ENCODE results near the gene THBS3.
A peak's percentile ranks its signal among the peaks of the same experiment; 100 is the strongest.

The THBS3 gene

DNA sequence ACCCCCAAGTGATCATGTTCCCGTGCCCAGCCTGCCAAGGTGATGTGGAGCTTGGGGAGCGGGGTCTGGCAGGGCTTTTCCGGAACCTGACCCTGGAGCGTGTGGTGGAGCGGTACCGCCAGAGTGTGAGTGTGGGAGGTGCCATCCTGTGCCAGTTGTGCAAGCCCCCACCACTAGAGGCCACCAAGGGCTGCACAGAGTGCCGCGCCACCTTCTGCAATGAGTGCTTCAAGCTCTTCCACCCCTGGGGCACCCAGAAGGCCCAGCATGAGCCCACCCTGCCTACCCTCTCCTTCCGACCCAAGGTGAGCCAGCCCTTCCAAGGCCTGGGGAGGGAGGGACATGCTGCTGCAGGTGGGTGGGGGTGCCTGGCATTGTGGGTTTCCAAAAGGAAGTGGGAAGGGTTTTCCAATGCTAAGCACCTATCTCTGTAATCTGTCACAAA, 31.7 kb downstream of the THBS3 start:
- H3K36me3 ChIP-seq (ENCODE audit: control insufficient read depth in 5 of 5, insufficient read depth in 5 of 5, low read length in 5 of 5), result peaks cover 0 to 2% (median 0%) of the 10 kb centered on the region in 5 donors
- H3K9me3 ChIP-seq (ENCODE audit: control insufficient read depth in 5 of 5, low read length in 5 of 5), result no peaks in the 10 kb centered on the region
- peaks cover 7 to 18% (median 15%) of the 10 kb centered on the region in 5 donors for H3K27me3 ChIP-seq (ENCODE audit: control insufficient read depth in 5 of 5, insufficient read depth in 4 of 5, low read length in 5 of 5)
- no peak overlapping the region for H3K9ac ChIP-seq (ENCODE audit: low read length in 5 of 5)
- no peak overlapping the region for H3K27ac ChIP-seq (ENCODE audit: low read depth, low read length)
- H3K4me3 ChIP-seq (ENCODE audit: low read depth in 1 of 5, low read length in 5 of 5), result no peak overlapping the region
- H3K4me1 ChIP-seq (ENCODE audit: control insufficient read depth in 5 of 5, insufficient read depth in 5 of 5, low read length in 5 of 5), result peaks cover 0 to 29% (median 19%) of the 10 kb centered on the region in 5 donors

DNA sequence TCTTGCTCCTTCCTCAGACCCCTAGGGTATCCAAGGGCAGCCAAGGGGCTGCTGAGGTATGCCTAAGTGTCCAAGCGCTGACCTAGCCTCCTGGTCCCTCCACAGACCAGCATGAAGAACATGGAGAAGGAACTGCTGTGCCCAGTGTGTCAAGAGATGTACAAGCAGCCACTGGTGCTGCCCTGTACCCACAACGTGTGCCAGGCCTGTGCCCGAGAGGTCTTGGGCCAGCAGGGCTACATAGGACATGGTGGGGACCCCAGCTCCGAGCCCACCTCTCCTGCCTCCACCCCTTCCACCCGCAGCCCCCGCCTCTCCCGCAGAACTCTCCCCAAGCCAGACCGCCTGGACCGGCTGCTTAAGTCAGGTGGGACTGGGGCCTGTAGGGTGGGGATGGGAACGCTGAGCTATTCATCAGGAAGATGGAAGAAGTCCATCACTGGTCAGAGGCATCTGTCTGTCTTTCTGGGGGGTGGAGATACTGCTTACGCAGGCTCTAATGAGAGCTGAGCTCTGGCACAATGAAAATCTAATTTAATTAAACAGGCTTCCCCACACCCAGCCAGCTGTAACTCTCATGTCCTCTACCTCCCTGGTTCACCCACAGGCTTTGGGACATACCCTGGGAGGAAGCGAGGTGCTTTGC, 32.3 kb downstream of the THBS3 start:
- Histone ChIP-seq H3K4me3 (ENCODE audit: low read depth in 1 of 5, low read length in 5 of 5) (no peak overlapping the region), H3K27me3 (ENCODE audit: control insufficient read depth in 5 of 5, insufficient read depth in 4 of 5, low read length in 5 of 5) (peaks cover 7 to 18% (median 15%) of the 10 kb centered on the region in 5 donors), H3K4me1 (ENCODE audit: control insufficient read depth in 5 of 5, insufficient read depth in 5 of 5, low read length in 5 of 5) (peaks cover 0 to 29% (median 19%) of the 10 kb centered on the region in 5 donors), H3K27ac (ENCODE audit: low read depth, low read length) (no peak overlapping the region), H3K9ac (ENCODE audit: low read length in 5 of 5) (no peak overlapping the region), H3K9me3 (ENCODE audit: control insufficient read depth in 5 of 5, low read length in 5 of 5) (no peaks in the 10 kb centered on the region), H3K36me3 (ENCODE audit: control insufficient read depth in 5 of 5, insufficient read depth in 5 of 5, low read length in 5 of 5) (peaks cover 0 to 4% (median 1%) of the 10 kb centered on the region in 5 donors)

DNA sequence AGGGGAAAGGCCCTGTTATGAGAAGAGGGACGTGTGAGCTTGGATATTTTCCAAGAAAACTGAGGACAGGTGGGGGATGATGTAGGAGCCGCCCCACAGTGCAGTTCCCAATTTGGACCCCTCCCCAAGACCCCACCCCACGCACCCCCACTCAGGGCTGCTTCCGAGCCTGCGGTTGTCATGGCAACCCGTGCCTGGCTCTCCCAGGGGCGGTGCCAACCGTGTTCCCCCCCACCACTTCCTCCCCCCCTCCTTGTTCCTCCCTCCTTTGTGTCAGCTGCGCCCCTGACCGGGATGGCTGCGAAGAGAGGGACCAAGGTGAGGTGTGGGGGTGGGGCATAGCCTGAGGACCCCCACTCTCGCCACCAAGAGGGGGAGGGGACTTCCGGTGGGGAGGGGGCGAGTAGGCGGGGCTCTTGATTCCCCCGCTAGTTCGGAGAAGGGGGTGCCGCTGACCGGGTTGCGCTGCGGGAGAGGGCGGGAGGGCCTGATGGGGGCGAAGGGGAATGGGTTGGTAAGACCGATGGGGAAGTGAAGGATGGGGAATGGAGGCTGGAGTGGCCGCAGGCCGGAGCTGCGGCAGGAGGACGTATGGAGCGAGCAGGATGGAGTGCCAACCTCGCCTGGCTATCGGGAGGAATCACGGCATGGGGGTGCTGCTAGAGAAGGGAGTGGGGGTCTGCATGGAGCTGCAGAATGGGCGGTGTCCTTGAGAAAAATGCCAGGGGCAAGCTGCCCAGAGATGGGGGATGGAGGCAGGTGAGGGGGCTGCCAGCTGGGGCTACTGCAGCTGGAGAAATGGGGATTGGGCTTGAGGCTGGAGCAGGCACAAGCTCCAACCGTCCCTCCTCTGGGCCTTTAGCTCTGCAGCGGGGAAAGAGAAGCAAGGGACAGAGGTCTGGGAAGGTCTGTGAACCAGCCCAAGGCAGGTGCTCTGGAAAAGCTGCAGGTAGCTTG, 33.1 kb downstream of the THBS3 start:
- Histone ChIP-seq H3K9ac (ENCODE audit: low read length in 5 of 5) (no peak overlapping the region), H3K27ac (ENCODE audit: low read depth, low read length) (no peak overlapping the region), H3K4me1 (ENCODE audit: control insufficient read depth in 5 of 5, insufficient read depth in 5 of 5, low read length in 5 of 5) (peaks cover 0 to 29% (median 19%) of the 10 kb centered on the region in 5 donors), H3K36me3 (ENCODE audit: control insufficient read depth in 5 of 5, insufficient read depth in 5 of 5, low read length in 5 of 5) (peaks cover 0 to 10% (median 5%) of the 10 kb centered on the region in 5 donors), H3K9me3 (ENCODE audit: control insufficient read depth in 5 of 5, low read length in 5 of 5) (no peaks in the 10 kb centered on the region), H3K27me3 (ENCODE audit: control insufficient read depth in 5 of 5, insufficient read depth in 4 of 5, low read length in 5 of 5) (peaks cover 7 to 18% (median 15%) of the 10 kb centered on the region in 5 donors), H3K4me3 (ENCODE audit: low read depth in 1 of 5, low read length in 5 of 5) (no peak overlapping the region)

DNA sequence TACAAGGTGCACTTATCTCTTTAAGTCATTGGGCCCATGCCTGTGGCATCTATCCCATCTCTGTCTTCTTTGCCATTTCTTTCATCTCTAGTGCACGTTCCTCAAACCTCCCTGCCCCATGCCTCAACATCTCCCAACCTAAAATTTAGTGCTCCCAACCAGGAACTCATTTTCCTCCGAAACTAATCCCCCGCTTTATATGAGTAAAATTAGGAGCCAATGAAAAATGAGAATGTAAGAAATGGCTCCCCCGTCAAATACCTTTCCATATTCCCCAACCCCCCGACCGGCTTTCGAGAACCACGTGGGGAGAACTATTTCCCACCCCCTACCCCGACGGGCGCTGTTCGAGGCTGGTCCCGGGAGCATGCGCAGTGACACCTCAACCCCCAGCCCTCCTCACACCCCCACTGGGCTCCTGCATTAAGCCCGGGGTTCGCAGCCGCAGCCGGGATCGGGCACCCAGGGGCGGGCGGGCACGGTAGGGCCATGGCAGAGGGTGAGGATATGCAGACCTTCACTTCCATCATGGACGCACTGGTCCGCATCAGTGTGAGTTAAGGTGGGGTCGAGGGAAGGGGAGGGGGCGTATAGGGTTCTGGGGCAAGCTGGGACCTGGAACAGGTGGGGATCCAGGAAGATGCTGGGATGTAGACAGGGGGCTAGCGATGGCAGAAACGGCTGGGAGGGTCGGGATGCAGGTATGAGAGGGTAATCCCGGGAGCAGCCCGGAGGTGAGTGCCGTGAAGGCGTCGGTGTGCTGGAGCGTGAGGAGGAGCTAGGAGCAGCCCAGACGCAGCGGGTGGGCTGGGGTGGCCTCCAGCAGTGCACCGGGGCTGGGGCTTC, 34.0 kb downstream of the THBS3 start, which contains the start of gene TRIM46:
TSS of gene TRIM46 (plus strand) at position 372 of the 846 bp plus-strand sequence. CDS start at position 490, 118 bp downstream.
- Histone ChIP-seq H3K4me3 (ENCODE audit: low read depth in 1 of 5, low read length in 5 of 5) (peak within 1 kb of the TSS; percentile 74 to 91 (median 89)), H3K36me3 (ENCODE audit: control insufficient read depth in 5 of 5, insufficient read depth in 5 of 5, low read length in 5 of 5) (peaks cover 3 to 19% (median 14%) of the 10 kb centered on the region in 5 donors), H3K27me3 (ENCODE audit: control insufficient read depth in 5 of 5, insufficient read depth in 4 of 5, low read length in 5 of 5) (peaks cover 7 to 18% (median 15%) of the 10 kb centered on the region in 5 donors), H3K9me3 (ENCODE audit: control insufficient read depth in 5 of 5, low read length in 5 of 5) (no peaks in the 10 kb centered on the region), H3K4me1 (ENCODE audit: control insufficient read depth in 5 of 5, insufficient read depth in 5 of 5, low read length in 5 of 5) (peaks cover 0 to 29% (median 19%) of the 10 kb centered on the region in 5 donors), H3K9ac (ENCODE audit: low read length in 5 of 5) (peak within 1 kb of the TSS; percentile 48 to 95 (median 89)), H3K27ac (ENCODE audit: low read depth, low read length) (peak within 1 kb of the TSS; percentile 93)

DNA sequence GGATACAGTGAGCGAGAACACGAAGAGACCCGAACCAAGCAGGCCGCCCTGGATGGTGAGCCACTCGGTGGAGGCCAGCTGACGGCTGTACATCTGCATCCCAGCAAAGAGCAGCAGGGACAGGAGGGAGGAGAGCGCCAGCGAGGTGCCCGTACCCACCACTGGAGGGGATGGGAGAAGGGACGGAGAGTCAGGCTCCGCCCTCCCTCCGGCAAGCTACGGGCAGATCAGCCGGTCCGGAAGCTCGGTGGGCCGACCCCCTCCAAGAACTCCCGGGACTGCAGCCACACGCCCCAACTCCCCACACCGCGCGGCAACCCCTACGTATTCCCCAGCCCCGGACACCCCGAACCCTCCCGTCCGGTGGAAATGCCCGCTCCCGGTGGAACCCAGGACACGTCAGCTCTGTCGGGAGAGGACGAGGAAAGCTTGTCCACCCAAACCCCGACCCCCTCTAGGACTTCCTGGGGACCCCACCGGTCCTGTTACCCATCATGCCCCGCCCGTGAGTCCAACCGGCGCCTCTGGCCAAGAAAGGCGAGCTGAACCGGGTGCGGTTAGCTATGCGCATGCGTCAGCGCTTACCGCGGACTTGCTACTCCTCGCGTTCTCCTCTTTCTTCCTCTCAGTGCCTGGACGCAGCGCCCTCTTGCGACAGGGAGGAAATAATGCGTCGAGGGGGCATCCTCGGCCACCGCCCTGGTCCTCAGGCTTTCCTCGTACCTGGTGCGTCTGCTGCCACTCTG, 34.8 kb downstream of the THBS3 start, which contains the start of gene KRTCAP2:
TSS of gene KRTCAP2 (minus strand) at position 573 of the 746 bp plus-strand sequence. CDS start at position 493, 80 bp downstream.
- Histone ChIP-seq H3K36me3 (ENCODE audit: control insufficient read depth in 5 of 5, insufficient read depth in 5 of 5, low read length in 5 of 5) (peaks cover 3 to 21% (median 16%) of the 10 kb centered on the region in 5 donors), H3K4me1 (ENCODE audit: control insufficient read depth in 5 of 5, insufficient read depth in 5 of 5, low read length in 5 of 5) (peaks cover 0 to 30% (median 20%) of the 10 kb centered on the region in 5 donors), H3K27me3 (ENCODE audit: control insufficient read depth in 5 of 5, insufficient read depth in 4 of 5, low read length in 5 of 5) (peaks cover 7 to 18% (median 15%) of the 10 kb centered on the region in 5 donors), H3K27ac (ENCODE audit: low read depth, low read length) (peak within 1 kb of the TSS; percentile 93), H3K4me3 (ENCODE audit: low read depth in 1 of 5, low read length in 5 of 5) (peak within 1 kb of the TSS; percentile 74 to 91 (median 89)), H3K9ac (ENCODE audit: low read length in 5 of 5) (peak within 1 kb of the TSS; percentile 48 to 95 (median 89)), H3K9me3 (ENCODE audit: control insufficient read depth in 5 of 5, low read length in 5 of 5) (no peaks in the 10 kb centered on the region)

DNA sequence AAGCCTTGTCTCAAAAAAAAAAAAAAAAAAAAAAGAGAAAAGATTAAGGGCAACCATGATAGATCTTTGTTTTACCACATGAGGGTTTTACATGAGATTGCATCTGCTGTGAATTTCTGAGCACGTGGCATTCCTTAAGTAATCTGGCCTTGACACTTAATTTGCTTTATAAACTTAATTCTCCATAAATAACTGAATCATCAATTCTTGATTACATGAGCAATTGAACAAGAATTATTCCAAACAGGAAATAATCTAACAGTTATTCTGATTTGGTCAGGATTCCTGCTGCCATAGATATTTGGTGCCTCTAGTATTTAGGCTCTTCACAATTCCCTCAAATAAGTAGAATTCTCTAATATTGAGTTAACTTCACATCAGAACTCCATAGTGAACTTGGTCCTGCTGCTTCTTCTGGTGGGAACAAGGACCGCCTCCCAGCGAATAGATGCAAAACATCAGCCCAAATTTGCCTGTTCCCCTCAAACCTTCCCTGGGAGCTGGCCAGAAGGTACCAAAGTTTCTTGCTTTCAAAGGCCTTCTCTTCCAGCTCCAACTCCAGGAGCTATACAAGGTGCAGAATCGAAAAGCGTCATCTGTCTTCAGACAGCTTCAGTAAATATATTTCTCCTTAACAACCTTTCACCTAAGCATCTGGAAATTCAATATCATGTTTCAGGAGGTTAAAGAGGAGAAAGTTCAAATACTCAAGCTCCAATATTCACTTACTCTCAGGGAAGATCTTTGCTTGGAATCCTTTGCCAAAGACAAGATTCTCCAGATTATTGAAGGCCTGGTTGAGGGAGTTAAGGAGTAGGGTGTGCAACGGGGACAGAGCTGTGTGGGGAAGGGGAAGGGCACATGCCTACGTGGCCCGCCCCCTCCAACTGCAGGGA, 35.6 kb downstream of the THBS3 start:
- Histone ChIP-seq H3K9me3 (ENCODE audit: control insufficient read depth in 5 of 5, low read length in 5 of 5) (no peaks in the 10 kb centered on the region), H3K36me3 (ENCODE audit: control insufficient read depth in 5 of 5, insufficient read depth in 5 of 5, low read length in 5 of 5) (peaks cover 3 to 21% (median 16%) of the 10 kb centered on the region in 5 donors), H3K4me3 (ENCODE audit: low read depth in 1 of 5, low read length in 5 of 5) (peak overlapping the region; percentile 74 to 91 (median 89)), H3K27ac (ENCODE audit: low read depth, low read length) (peak overlapping the region; percentile 93), H3K9ac (ENCODE audit: low read length in 5 of 5) (peak overlapping the region; percentile 48 to 95 (median 89)), H3K4me1 (ENCODE audit: control insufficient read depth in 5 of 5, insufficient read depth in 5 of 5, low read length in 5 of 5) (peaks cover 0 to 36% (median 27%) of the 10 kb centered on the region in 5 donors), H3K27me3 (ENCODE audit: control insufficient read depth in 5 of 5, insufficient read depth in 4 of 5, low read length in 5 of 5) (peaks cover 7 to 19% (median 17%) of the 10 kb centered on the region in 5 donors)

DNA sequence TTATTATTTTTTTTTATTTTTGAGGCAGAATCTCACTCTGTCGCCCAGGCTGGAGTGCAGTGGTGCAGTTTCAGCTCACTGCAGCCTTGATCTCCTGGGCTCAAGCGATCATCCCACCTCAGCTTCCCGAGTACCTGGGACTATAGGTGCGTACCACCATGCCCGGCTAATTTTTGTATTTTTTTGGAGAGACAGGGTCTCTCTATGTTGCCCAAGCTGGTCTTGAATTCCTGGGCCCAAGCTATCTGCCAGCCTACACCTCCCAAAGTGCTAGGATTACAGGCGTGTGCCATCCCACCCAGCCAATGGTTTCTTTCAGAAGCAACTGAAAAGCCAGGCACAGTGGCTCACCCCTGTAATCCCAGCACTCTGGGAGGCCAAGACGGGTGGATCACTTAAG, 36.9 kb downstream of the THBS3 start:
- Histone ChIP-seq H3K27me3 (ENCODE audit: control insufficient read depth in 5 of 5, insufficient read depth in 4 of 5, low read length in 5 of 5) (peaks cover 7 to 24% (median 21%) of the 10 kb centered on the region in 5 donors), H3K4me1 (ENCODE audit: control insufficient read depth in 5 of 5, insufficient read depth in 5 of 5, low read length in 5 of 5) (peaks cover 4 to 41% (median 34%) of the 10 kb centered on the region in 5 donors), H3K36me3 (ENCODE audit: control insufficient read depth in 5 of 5, insufficient read depth in 5 of 5, low read length in 5 of 5) (peaks cover 3 to 21% (median 16%) of the 10 kb centered on the region in 5 donors), H3K27ac (ENCODE audit: low read depth, low read length) (peak overlapping the region; percentile 93), H3K9me3 (ENCODE audit: control insufficient read depth in 5 of 5, low read length in 5 of 5) (no peaks in the 10 kb centered on the region), H3K4me3 (ENCODE audit: low read depth in 1 of 5, low read length in 5 of 5) (no peak overlapping the region), H3K9ac (ENCODE audit: low read length in 5 of 5) (peak overlapping the region in 1 of 5 donors; percentile 17)

DNA sequence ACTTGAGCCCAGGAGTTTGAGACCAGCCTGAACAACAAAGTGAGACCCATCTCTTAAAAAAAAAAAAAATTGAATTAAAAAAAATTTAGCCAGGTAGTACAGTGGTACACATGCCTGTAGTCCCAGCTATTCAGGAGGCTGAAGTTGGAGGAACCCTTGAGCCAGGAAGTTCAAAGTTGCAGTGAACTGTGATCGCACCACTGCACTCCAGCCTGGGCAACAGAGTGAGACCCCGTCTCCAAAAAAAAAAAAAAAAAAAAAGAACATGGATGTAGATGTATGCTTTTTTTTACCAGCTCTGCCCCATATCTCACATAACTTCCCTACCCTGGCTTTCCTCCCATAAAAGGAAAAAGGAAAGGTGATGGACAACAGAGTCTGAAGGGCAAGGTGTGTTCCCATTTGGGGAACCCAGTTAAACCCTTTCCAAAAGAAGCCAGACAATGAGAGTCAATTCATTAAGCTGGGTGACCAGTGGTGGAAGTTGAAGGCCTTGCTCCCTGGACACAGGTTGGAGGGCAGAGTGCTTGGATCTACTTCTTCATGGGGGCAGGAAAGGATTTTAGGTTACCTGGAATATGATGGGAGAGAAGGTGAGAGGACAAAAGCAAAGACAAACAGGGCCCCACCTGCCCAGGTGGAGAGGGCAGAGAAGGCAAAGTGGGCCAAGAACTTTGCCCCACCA, 37.5 kb downstream of the THBS3 start:
- peaks cover 4 to 46% (median 39%) of the 10 kb centered on the region in 5 donors for H3K4me1 ChIP-seq (ENCODE audit: control insufficient read depth in 5 of 5, insufficient read depth in 5 of 5, low read length in 5 of 5)
- H3K9ac ChIP-seq (ENCODE audit: low read length in 5 of 5), result no peak overlapping the region
- peaks cover 6 to 21% (median 20%) of the 10 kb centered on the region in 5 donors for H3K27me3 ChIP-seq (ENCODE audit: control insufficient read depth in 5 of 5, insufficient read depth in 4 of 5, low read length in 5 of 5)
- H3K4me3 ChIP-seq (ENCODE audit: low read depth in 1 of 5, low read length in 5 of 5), result no peak overlapping the region
- H3K9me3 ChIP-seq (ENCODE audit: control insufficient read depth in 5 of 5, low read length in 5 of 5), result no peaks in the 10 kb centered on the region
- peaks cover 3 to 21% (median 16%) of the 10 kb centered on the region in 5 donors for H3K36me3 ChIP-seq (ENCODE audit: control insufficient read depth in 5 of 5, insufficient read depth in 5 of 5, low read length in 5 of 5)
- no peak overlapping the region for H3K27ac ChIP-seq (ENCODE audit: low read depth, low read length)
